K562 (cell line): Measurements from ENCODE around the gene LRP1. TPM values are rescaled to one million over a fixed set of nuclear protein-coding genes. Genes with fewer than 3 reads are reported as not detected.
A peak's percentile ranks its signal among the peaks of the same experiment; 100 is the strongest.

Experiments used
- ATAC-seq: fragments of 200-7000 bp; cut with Tn5 transposase; 3 replicates; pipeline ENCODE4 v1.9.1; 2020; ENCODE audit warnings: moderate library complexity
- BruUV-seq: library from RNA; stranded (reverse); fragments of 400-500 nt; replicated peaks from 2 replicates; lab custom pipeline; 2021; lab: Mats Ljungman, UMichigan
- CTCF ChIA-PET: fragments of 300-600 bp; formaldehyde crosslinking; extraction: SDS; loops from one replicate; lab custom pipeline; 2021; ENCODE audit warnings: low intra/inter-chr PET ratio; lab: Yijun Ruan, JAX
- POLR2A ChIA-PET: fragments of 300-600, 350-650 bp; sonication (Branson Sonifier 250); formaldehyde crosslinking; extraction: SDS; loops from one replicate; lab custom pipeline; 2021; ENCODE audit warnings: antibody characterized with exemption, inconsistent platforms; lab: Yijun Ruan, JAX
- DNase-seq, 4 experiments: peaks; one replicate each; pipeline versions ENCODE4 v3.0.0 to v3.0.0-alpha.2; 2011 to 2018; ENCODE audit warnings: low spot score in 3 of 4, mixed read lengths in 3 of 4; ENCODE audit errors: extremely low read depth in 1 of 4
- FAIRE-seq: peaks from 2 replicates; lab custom pipeline; 2011; peaks lifted over from hg19 to GRCh38; lab: Jason Lieb, UNC
- H2AFZ ChIP-seq: 2 replicates; pipeline ENCODE4 v1.6.0; 2011; ENCODE audit warnings: low read depth, low read length, control low read depth, inconsistent platforms
- H3K27ac ChIP-seq: fragments of 200-600 bp; 3 replicates; pipeline ENCODE4 v1.8.0; 2011; ENCODE audit warnings: low read depth, mild to moderate bottlenecking, control low read depth, inconsistent platforms, low read length, moderate library complexity, mixed read lengths; ENCODE audit errors: extremely low read depth
- H3K27me3 ChIP-seq, 2 experiments: fragments of 300-600 bp in 1 of 2; 2 replicates in 1 of 2; 3 replicates in 1 of 2; pipeline versions ENCODE4 v1.6.0 to v1.8.0; 2011; ENCODE audit warnings: inconsistent platforms in 2 of 2, low read length in 2 of 2, mild to moderate bottlenecking in 1 of 2, mixed read lengths in 1 of 2, moderate library complexity in 1 of 2; ENCODE audit not compliant: control insufficient read depth in 2 of 2, insufficient read depth in 2 of 2
- H3K36me3 ChIP-seq: fragments of 300-600 bp; 3 replicates; pipeline ENCODE4 v1.8.0; 2011; ENCODE audit warnings: mild to moderate bottlenecking, low read length, inconsistent platforms; ENCODE audit not compliant: control insufficient read depth, insufficient read depth
- H3K4me1 ChIP-seq, 2 experiments: fragments of 200-600 bp in 1 of 2; replicated peaks in 1 of 2; 2 replicates in 1 of 2; 3 replicates in 1 of 2; pipeline versions ENCODE4 v1.5.1 to v1.8.0; 2011; ENCODE audit warnings: inconsistent platforms in 2 of 2, low read length in 2 of 2, mild to moderate bottlenecking in 1 of 2, mixed read lengths in 1 of 2, moderate library complexity in 1 of 2; ENCODE audit not compliant: control insufficient read depth in 2 of 2, insufficient read depth in 2 of 2
- H3K4me2 ChIP-seq: 2 replicates; pipeline ENCODE4 v1.6.1; 2011; ENCODE audit warnings: low read length, control low read depth, inconsistent platforms, mixed read lengths; ENCODE audit not compliant: insufficient read depth
- H3K4me3 ChIP-seq: fragments of 200-600 bp; sonication (generic), shearing (Covaris generic); 2 replicates; pipeline ENCODE4 v1.5.1; 2016; ENCODE audit warnings: control low read depth, inconsistent platforms
- H3K79me2 ChIP-seq: fragments of 200-600 bp; 3 replicates; pipeline ENCODE4 v1.8.0; 2011; ENCODE audit warnings: low read length, inconsistent platforms; ENCODE audit not compliant: control insufficient read depth, insufficient read depth
- H3K9ac ChIP-seq, 2 experiments: 2 replicates each; pipeline versions ENCODE4 v1.6.0 to v1.6.1; 2011; ENCODE audit warnings: low read depth in 2 of 2, low read length in 2 of 2, control low read depth in 1 of 2, inconsistent platforms in 1 of 2, mild to moderate bottlenecking in 1 of 2, mixed read lengths in 1 of 2; ENCODE audit not compliant: insufficient read depth in 1 of 2
- H3K9me1 ChIP-seq: one replicate; pipeline ENCODE4 v1.6.0; 2011; ENCODE audit warnings: inconsistent platforms, mild to moderate bottlenecking, low read length, moderate library complexity; ENCODE audit not compliant: control insufficient read depth, insufficient read depth
- H3K9me3 ChIP-seq: replicated peaks from 2 replicates; pipeline ENCODE4 v1.5.1; 2011; ENCODE audit warnings: low read depth, low read length, inconsistent platforms; ENCODE audit not compliant: control insufficient read depth, insufficient read depth
- H4K20me1 ChIP-seq: replicated peaks from 2 replicates; pipeline ENCODE4 v1.6.1; 2011; ENCODE audit warnings: low read length, inconsistent platforms, mixed read lengths; ENCODE audit not compliant: control insufficient read depth, insufficient read depth
- ELF1 ChIP-seq: fragments of 200-800 bp; sonication (Bioruptor generic); IDR thresholded peaks from 2 replicates; pipeline ENCODE4 v1.6.1; 2016; ENCODE audit warnings: missing genetic modification characterization, missing compliant biosample characterization
- ELK1 ChIP-seq: sonication (generic); formaldehyde crosslinking; IDR thresholded peaks from 2 replicates; pipeline ENCODE4 v1.8.1; 2022; ENCODE audit warnings: missing genetic modification reagents
- HDAC1 ChIP-seq, 2 experiments: fragments of 450-650 bp; IDR thresholded peaks; 2 replicates each; pipeline ENCODE4 v1.6.1; 2016 to 2017; ENCODE audit warnings: inconsistent platforms in 1 of 2, mild to moderate bottlenecking in 1 of 2, moderate library complexity in 1 of 2
- HSF4 ChIP-seq: fragments of 250-450 bp; sonication (Bioruptor Pico); IDR thresholded peaks from 2 replicates; pipeline ENCODE4 v2.1.2; 2022; ENCODE audit warnings: mild to moderate bottlenecking, moderate library complexity, borderline replicate concordance
- MECOM ChIP-seq: fragments of 250-450 bp; sonication (Bioruptor Pico); IDR thresholded peaks from 2 replicates; pipeline ENCODE4 v1.8.0; 2022; ENCODE audit warnings: inconsistent platforms
- MEIS2 ChIP-seq: fragments of 450-650 bp; IDR thresholded peaks from 2 replicates; pipeline ENCODE4 v1.6.1; 2014; ENCODE audit warnings: mild to moderate bottlenecking; ENCODE audit not compliant: partially characterized antibody
- NCOR1 ChIP-seq: fragments of 450-650 bp; IDR thresholded peaks from 2 replicates; pipeline ENCODE4 v1.6.1; 2016; ENCODE audit warnings: mild to moderate bottlenecking, moderate library complexity
- NR4A1 ChIP-seq, 2 experiments: fragments of 250-450 bp in 1 of 2; fragments of 450-650 bp in 1 of 2; sonication (Bioruptor Pico) in 1 of 2; IDR thresholded peaks; 2 replicates each; pipeline versions ENCODE4 v1.4.0 to v1.6.1; 2016 to 2020; ENCODE audit warnings: mild to moderate bottlenecking in 2 of 2, missing compliant biosample characterization in 1 of 2, missing genetic modification characterization in 1 of 2, moderate library complexity in 1 of 2
- PKNOX1 ChIP-seq: fragments of 450-650 bp; IDR thresholded peaks from 2 replicates; pipeline ENCODE4 v1.6.1; 2016
- RBM17 ChIP-seq: fragments of 200-400 bp; formaldehyde crosslinking; IDR thresholded peaks from 2 replicates; pipeline ENCODE4 v1.6.1; 2017; ENCODE audit warnings: low read depth, mild to moderate bottlenecking, low read length, borderline replicate concordance
- SIX5 ChIP-seq, 2 experiments: IDR thresholded peaks; 2 replicates each; pipeline ENCODE4 v1.6.1; 2011; ENCODE audit warnings: low read length in 2 of 2, borderline replicate concordance in 1 of 2, low read depth in 1 of 2, mild to moderate bottlenecking in 1 of 2, moderate library complexity in 1 of 2; ENCODE audit not compliant: insufficient read depth in 1 of 2
- ZBED1 ChIP-seq: IDR thresholded peaks from 2 replicates; pipeline ENCODE4 v1.6.1; 2014
- ZNF174 ChIP-seq: fragments of 250-450 bp; sonication (Bioruptor Pico); IDR thresholded peaks from 2 replicates; pipeline ENCODE4 v1.4.0; 2020; ENCODE audit warnings: mild to moderate bottlenecking
- ZNF217 ChIP-seq: sonication (generic); formaldehyde crosslinking; IDR thresholded peaks from 2 replicates; pipeline ENCODE4 v1.8.0; 2022; ENCODE audit warnings: mild to moderate bottlenecking, missing genetic modification reagents
- WGBS: fragments of 100-300 bp; shearing (Covaris generic); methylation state at CpG from one replicate; pipeline ENCODE4 v1.1.6; 2016; ENCODE audit warnings: low coverage, mixed read lengths; ENCODE audit not compliant: insufficient coverage; ENCODE audit errors: missing lambda C conversion rate; 5-methylcytosine and 5-hydroxymethylcytosine counted together
- in situ Hi-C: fragments of 300-500 bp; cut with MboI; formaldehyde crosslinking; loops from 4 replicates; pipeline ENCODE4 v1.15.0; 2018; ENCODE audit warnings: inconsistent platforms, mixed read lengths
- intact Hi-C: fragments of 100-400 bp; cut with micrococcal nuclease; formaldehyde crosslinking; loops from 2 replicates; pipeline ENCODE4 v1.14.2; 2022
- polyA plus RNA-seq, 8 experiments: library from polyadenylated mRNA; depleted of rRNA in 4 of 8; stranded (reverse) in 5 of 8; unstranded in 3 of 8; fragments of >200 nt; fragmentation: Nextera tagmentation in 2 of 8; fragmentation: Illumina TruSeq in 1 of 8; extraction: Ambion mirVana in 2 of 8; extraction: Trizol in 1 of 8; gene quantifications; 2 replicates each; pipeline versions ENCODE4 v1.2.1 to v1.2.3, GENCODE V29; 2011 to 2014; ENCODE audit warnings: inconsistent platforms in 1 of 8, missing spikeins in 1 of 8
- total RNA-seq, 7 experiments: library from RNA; depleted of rRNA in 6 of 7; stranded (reverse); fragments of >200 nt in 6 of 7; fragmentation: Illumina TruSeq in 2 of 7; extraction: Trizol in 2 of 7; gene quantifications; 2 replicates each; pipeline versions ENCODE4 v1.2.1 to v1.2.3, GENCODE V29; 2011 to 2021; ENCODE audit warnings: low replicate concordance in 1 of 7
- TF ChIP-seq, protein P1 (sequence below): fragments of 250-450 bp; sonication (Bioruptor Pico); IDR thresholded peaks from 2 replicates; pipeline ENCODE4 v1.5.0; 2022; ENCODE audit warnings: mild to moderate bottlenecking
- TF ChIP-seq, protein P2 (sequence below): fragments of 250-450 bp; sonication (Bioruptor Pico); IDR thresholded peaks from 2 replicates; pipeline ENCODE4 v1.5.0; 2021

The LRP1 gene
- total and polyA plus RNA-seq, 9 of the 15 experiments (the other 6 are each of a cell fraction or from before 2014, with no cell fraction given), result 0.04 to 0.64 (median 0.19) TPM; not detected in 2

DNA sequence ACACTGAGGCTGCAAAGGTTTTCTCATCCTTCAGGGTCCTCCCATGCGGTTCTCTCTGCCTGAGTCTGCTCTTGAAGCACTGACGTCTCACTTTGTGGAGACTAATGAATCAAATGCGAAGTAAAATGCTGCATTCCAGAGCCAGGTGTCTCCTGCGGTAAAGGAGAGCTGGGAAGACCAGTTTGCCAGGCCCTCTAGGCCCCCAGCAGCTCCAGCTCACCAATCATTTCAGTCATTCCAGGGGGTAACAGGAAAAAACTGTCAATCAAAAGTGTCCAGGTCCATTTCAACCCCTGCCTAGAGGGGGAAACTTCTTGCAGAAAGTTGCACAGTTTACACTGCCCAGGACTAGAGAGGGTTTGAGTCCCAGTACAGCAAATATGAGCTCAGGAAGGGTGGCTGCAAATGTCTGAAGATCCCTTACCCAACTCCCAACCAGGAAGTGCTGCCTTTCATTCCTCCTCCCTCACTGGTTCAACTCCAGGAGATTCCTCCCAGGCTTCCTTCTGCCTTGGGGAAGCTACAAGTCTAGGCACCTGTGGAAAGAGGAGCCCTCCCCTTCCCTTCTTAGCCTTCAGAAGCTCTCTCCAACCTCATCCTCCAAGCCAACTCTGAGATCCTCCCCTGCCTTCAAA is 85.6 kb downstream of the LRP1 start:
- Histone ChIP-seq H3K4me2 (peak overlapping the region; percentile 48), H2AFZ (peak overlapping the region; percentile 87; the same call in 1 of the 2 replicates), H3K4me1 (peaks cover 17 to 53% of the 10 kb centered on the region in 2 experiments; a peak in 4 of 5 replicates), H3K9me1 (peaks cover 3% of the 10 kb centered on the region), H3K27me3 (peaks cover 26 to 72% of the 10 kb centered on the region in 2 experiments), H3K27ac (no peak overlapping the region), H3K36me3 (no peaks in the 10 kb centered on the region), H4K20me1 (peaks cover 17% of the 10 kb centered on the region; the same call in 1 of the 2 replicates), H3K9ac (no peak overlapping the region; a peak in 1 of 4 replicates), H3K4me3 (no peak overlapping the region), H3K79me2 (no peaks in the 10 kb centered on the region), H3K9me3 (no peaks in the 10 kb centered on the region)
- intact Hi-C loops, result loop anchor here (1.0 to 2.0 kb wide), 3 partner anchors 25 to 239 kb away; no protein-coding TSS in a partner anchor
- TF ChIP-seq, protein P1, sequence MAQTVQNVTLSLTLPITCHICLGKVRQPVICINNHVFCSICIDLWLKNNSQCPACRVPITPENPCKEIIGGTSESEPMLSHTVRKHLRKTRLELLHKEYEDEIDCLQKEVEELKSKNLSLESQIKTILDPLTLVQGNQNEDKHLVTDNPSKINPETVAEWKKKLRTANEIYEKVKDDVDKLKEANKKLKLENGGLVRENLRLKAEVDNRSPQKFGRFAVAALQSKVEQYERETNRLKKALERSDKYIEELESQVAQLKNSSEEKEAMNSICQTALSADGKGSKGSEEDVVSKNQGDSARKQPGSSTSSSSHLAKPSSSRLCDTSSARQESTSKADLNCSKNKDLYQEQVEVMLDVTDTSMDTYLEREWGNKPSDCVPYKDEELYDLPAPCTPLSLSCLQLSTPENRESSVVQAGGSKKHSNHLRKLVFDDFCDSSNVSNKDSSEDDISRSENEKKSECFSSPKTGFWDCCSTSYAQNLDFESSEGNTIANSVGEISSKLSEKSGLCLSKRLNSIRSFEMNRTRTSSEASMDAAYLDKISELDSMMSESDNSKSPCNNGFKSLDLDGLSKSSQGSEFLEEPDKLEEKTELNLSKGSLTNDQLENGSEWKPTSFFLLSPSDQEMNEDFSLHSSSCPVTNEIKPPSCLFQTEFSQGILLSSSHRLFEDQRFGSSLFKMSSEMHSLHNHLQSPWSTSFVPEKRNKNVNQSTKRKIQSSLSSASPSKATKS (CRISPR knock-in tag), result no peak
- no peak for TF ChIP-seq ELK1 (CRISPR knock-in tag)
- TF ChIP-seq RBM17, result no peak
- no peak for TF ChIP-seq MEIS2
- no peak for TF ChIP-seq SIX5 (IDR thresholded peaks at IDR 0.05; ENCODE audit: borderline replicate concordance in 1 of 2, insufficient read depth in 1 of 2, low read depth in 1 of 2, low read length in 2 of 2)
- no peak for TF ChIP-seq ZBED1
- TF ChIP-seq ELF1 (tag), result peak; percentile 77
- TF ChIP-seq PKNOX1, result peak; percentile 51
- no peak for TF ChIP-seq ZNF174 (CRISPR knock-in tag)
- TF ChIP-seq, protein P2, sequence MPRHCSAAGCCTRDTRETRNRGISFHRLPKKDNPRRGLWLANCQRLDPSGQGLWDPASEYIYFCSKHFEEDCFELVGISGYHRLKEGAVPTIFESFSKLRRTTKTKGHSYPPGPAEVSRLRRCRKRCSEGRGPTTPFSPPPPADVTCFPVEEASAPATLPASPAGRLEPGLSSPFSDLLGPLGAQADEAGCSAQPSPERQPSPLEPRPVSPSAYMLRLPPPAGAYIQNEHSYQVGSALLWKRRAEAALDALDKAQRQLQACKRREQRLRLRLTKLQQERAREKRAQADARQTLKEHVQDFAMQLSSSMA (CRISPR knock-in tag), result no peak
- no peak for TF ChIP-seq NR4A1 (CRISPR knock-in tag; IDR thresholded peaks at IDR 0.05)
- TF ChIP-seq NR4A1 (tag; IDR thresholded peaks at IDR 0.05), result no peak
- no peak for TF ChIP-seq MECOM (CRISPR knock-in tag)
- TF ChIP-seq HDAC1 (IDR thresholded peaks at IDR 0.05), result 0 out of 4 replicates have a peak, but pooled peaks of 1 of the 2 experiments have one; percentile 21
- no peak for TF ChIP-seq HSF4
- no peak for TF ChIP-seq ZNF217 (CRISPR knock-in tag)
- no peak for TF ChIP-seq NCOR1
- POLR2A ChIA-PET, result interaction anchor here (0.6 to 1.5 kb wide), 5 partner anchors 18 to 1788 kb away, joined by 3 to 5 read pairs (median 3); no protein-coding TSS in a partner anchor
- CTCF ChIA-PET, result interaction anchor here (0.6 to 7.2 kb wide), 9 partner anchors 16 to 1926 kb away, joined by 3 to 186 read pairs (median 4); partner anchors contain the start of gene SHMT2
- ATAC-seq, result no peak
- in situ Hi-C loops, result no loop called here
- FAIRE-seq, result peak; percentile 11
- no peak for DNase-seq
- BruUV-seq, result no TSS peak
- WGBS, result 33% methylated on average over 4 of the region's 4 CpGs
